B cell (primary cell): ENCODE measurements around the gene VPS13D. TPM values are rescaled to one million over a fixed set of nuclear protein-coding genes. Genes with fewer than 3 reads are reported as not detected.

Experiments used
- ATAC-seq: fragments of 200-7000 bp; cut with Tn5 transposase; one replicate; pipeline ENCODE4 v1.10.0; 2021; ENCODE audit warnings: low read depth, mild to moderate bottlenecking, moderate number of reproducible peaks, moderate library complexity
- CTCF ChIA-PET: fragments of 350-600 bp; sonication (Branson Sonifier 250); formaldehyde crosslinking; loops from one replicate; lab custom pipeline; 2021; ENCODE audit warnings: antibody characterized with exemption, inconsistent platforms; lab: Charles Lee
- POLR2A ChIA-PET: fragments of 350-600 bp; sonication (Branson Sonifier 250); formaldehyde crosslinking; loops from one replicate; lab custom pipeline; 2021; ENCODE audit warnings: antibody characterized with exemption; lab: Charles Lee
- DNase-seq: peaks from one replicate; pipeline ENCODE4 v3.0.0; 2013
- H2AFZ ChIP-seq: 2 replicates; pipeline ENCODE4 v1.6.1; 2012; ENCODE audit warnings: mild to moderate bottlenecking, low read depth, low read length; ENCODE audit not compliant: insufficient read depth, poor library complexity, severe bottlenecking
- H3K27ac ChIP-seq, 2 donors: 1 replicate in 1 of 2; 2 replicates in 1 of 2; pipeline ENCODE4 v1.5.1; 2012 to 2013; ENCODE audit warnings: low read length in 2 of 2, mild to moderate bottlenecking in 2 of 2, moderate library complexity in 1 of 2
- H3K27me3 ChIP-seq, 4 experiments: fragments of 200-600 bp in 1 of 4; sonication (generic) in 1 of 4; replicated peaks in 1 of 4; 1 replicate in 2 of 4; 2 replicates in 2 of 4; pipeline versions ENCODE4 v1.6.1 to v1.7.0; 2013 to 2016; ENCODE audit warnings: low read length in 3 of 4, mild to moderate bottlenecking in 2 of 4, mixed read lengths in 1 of 4, moderate library complexity in 1 of 4; ENCODE audit not compliant: insufficient read depth in 4 of 4, control insufficient read depth in 3 of 4; ENCODE audit errors: control extremely low read depth in 1 of 4
- H3K36me3 ChIP-seq, 2 experiments: replicated peaks in 1 of 2; 1 replicate in 1 of 2; 2 replicates in 1 of 2; pipeline versions ENCODE4 v1.6.1 to v1.7.1; 2013; ENCODE audit warnings: low read length in 1 of 2; ENCODE audit not compliant: insufficient read depth in 2 of 2, control insufficient read depth in 1 of 2; ENCODE audit errors: control extremely low read depth in 1 of 2, extremely low read depth in 1 of 2
- H3K4me1 ChIP-seq, 2 donors: fragments of 200-600 bp in 1 of 2; sonication (generic) in 1 of 2; 1 replicate in 1 of 2; 2 replicates in 1 of 2; pipeline versions ENCODE4 v1.5.1 to v1.6.1; 2013 to 2017; ENCODE audit warnings: low read length in 2 of 2; ENCODE audit not compliant: control insufficient read depth in 2 of 2, insufficient read depth in 2 of 2
- H3K4me2 ChIP-seq: replicated peaks from 2 replicates; pipeline ENCODE3; 2012; ENCODE audit warnings: mild to moderate bottlenecking, low read depth, low read length; ENCODE audit not compliant: poor library complexity, severe bottlenecking
- H3K4me3 ChIP-seq, 5 experiments: fragments of 200-600 bp in 1 of 5; sonication (generic) in 1 of 5; 1 replicate in 3 of 5; 2 replicates in 2 of 5; pipeline versions ENCODE4 v1.5.1 to v1.7.0; 2011 to 2016; ENCODE audit warnings: low read length in 4 of 5, mild to moderate bottlenecking in 4 of 5, low read depth in 2 of 5, control low read depth in 1 of 5, moderate library complexity in 1 of 5; ENCODE audit not compliant: insufficient read depth in 1 of 5; ENCODE audit errors: control extremely low read depth in 1 of 5, extremely low read depth in 1 of 5
- H3K79me2 ChIP-seq: fragments of 200-600 bp; sonication (generic); one replicate; pipeline ENCODE4 v1.6.0; 2016; ENCODE audit warnings: low read length; ENCODE audit not compliant: control insufficient read depth, insufficient read depth
- H3K9ac ChIP-seq: fragments of 200-600 bp; sonication (generic); 2 replicates; pipeline ENCODE4 v1.6.1; 2017; ENCODE audit warnings: mild to moderate bottlenecking, low read length, moderate library complexity
- H3K9me3 ChIP-seq, 3 donors: one replicate each; pipeline versions ENCODE4 v1.6.1 to v1.7.1; 2013; ENCODE audit warnings: low read length in 2 of 3; ENCODE audit not compliant: control insufficient read depth in 2 of 3, insufficient read depth in 1 of 3; ENCODE audit errors: control extremely low read depth in 1 of 3
- H4K20me1 ChIP-seq: 2 replicates; pipeline ENCODE4 v1.6.0; 2012; ENCODE audit warnings: mild to moderate bottlenecking, low read length; ENCODE audit not compliant: insufficient read depth, control insufficient read depth, poor library complexity, severe bottlenecking
- H3K27ac Mint-ChIP-seq: one replicate; pipeline ENCODE4 v1.8.0; 2021; ENCODE audit warnings: mixed read lengths
- H3K27me3 Mint-ChIP-seq: one replicate; pipeline ENCODE4 v1.8.0; 2021; ENCODE audit warnings: mixed read lengths
- H3K4me1 Mint-ChIP-seq: one replicate; pipeline ENCODE4 v1.8.0; 2021; ENCODE audit warnings: mixed read lengths
- H3K4me3 Mint-ChIP-seq: one replicate; pipeline ENCODE4 v1.8.0; 2021; ENCODE audit warnings: mixed read lengths
- H3K9me3 Mint-ChIP-seq: one replicate; pipeline ENCODE4 v1.8.0; 2022; ENCODE audit warnings: mixed read lengths; ENCODE audit not compliant: insufficient read depth
- EZH2 ChIP-seq: IDR thresholded peaks from 2 replicates; pipeline ENCODE4 v1.6.1; 2012; ENCODE audit warnings: borderline replicate concordance, low read depth, mild to moderate bottlenecking, moderate library complexity, low read length; ENCODE audit not compliant: insufficient read depth, poor library complexity, severe bottlenecking
- WGBS: methylation state at CpG from one replicate; pipeline ENCODE4 v1.1.5; 2013; ENCODE audit warnings: missing lambda C conversion rate; ENCODE audit not compliant: insufficient coverage; 5-methylcytosine and 5-hydroxymethylcytosine counted together
- intact Hi-C: fragments of 100-400 bp; cut with micrococcal nuclease; formaldehyde crosslinking; loops from one replicate; pipeline ENCODE4 v1.10.0; 2022
- polyA plus RNA-seq: library from polyadenylated mRNA; depleted of rRNA; stranded (reverse); fragments of >200 nt; gene quantifications from 2 replicates; pipeline ENCODE4 v1.2.3, GENCODE V29; 2012
- total RNA-seq, 2 donors: library from RNA; stranded (reverse); fragments of 120-200 nt in 1 of 2; gene quantifications; 1 replicate in 1 of 2; 2 replicates in 1 of 2; pipeline versions ENCODE4 v1.2.3 to v1.2.4, GENCODE V29; 2013 to 2022
- TF ChIP-seq, protein P1 (sequence below): fragments of 200-600 bp; IDR thresholded peaks from one replicate; pipeline ENCODE4 v1.8.0; 2022; ENCODE audit warnings: antibody characterized with exemption, mild to moderate bottlenecking

Gene VPS13D
- total and polyA plus RNA-seq, 2 donors (not counting 1 experiment from before 2014, with no cell fraction given): 29.9 to 104 TPM

- Histone ChIP-seq H3K9me3 (no peaks in the 10 kb centered on the region), H3K27ac (no peak overlapping the region), H3K79me2 (no peaks in the 10 kb centered on the region), H3K36me3 (peaks cover 17 to 28% of the 10 kb centered on the region in 2 experiments), H3K27me3 (no peaks in the 10 kb centered on the region), H3K4me3 (no peak overlapping the region), H2AFZ (no peak overlapping the region), H3K4me1 (no peaks in the 10 kb centered on the region), H4K20me1 (no peaks in the 10 kb centered on the region), H3K9ac (no peak overlapping the region), H3K4me2 (no peak overlapping the region)
- Mint-ChIP-seq H3K9me3 (no peaks in the 10 kb centered on the region), H3K27me3 (no peaks in the 10 kb centered on the region), H3K4me3 (no peak overlapping the region), H3K4me1 (peaks cover 1% of the 10 kb centered on the region), H3K27ac (no peak overlapping the region)
- ATAC-seq (no peak), DNase-seq (no peak)
- CTCF ChIA-PET: no interaction called here
- TF ChIP-seq, protein P1, sequence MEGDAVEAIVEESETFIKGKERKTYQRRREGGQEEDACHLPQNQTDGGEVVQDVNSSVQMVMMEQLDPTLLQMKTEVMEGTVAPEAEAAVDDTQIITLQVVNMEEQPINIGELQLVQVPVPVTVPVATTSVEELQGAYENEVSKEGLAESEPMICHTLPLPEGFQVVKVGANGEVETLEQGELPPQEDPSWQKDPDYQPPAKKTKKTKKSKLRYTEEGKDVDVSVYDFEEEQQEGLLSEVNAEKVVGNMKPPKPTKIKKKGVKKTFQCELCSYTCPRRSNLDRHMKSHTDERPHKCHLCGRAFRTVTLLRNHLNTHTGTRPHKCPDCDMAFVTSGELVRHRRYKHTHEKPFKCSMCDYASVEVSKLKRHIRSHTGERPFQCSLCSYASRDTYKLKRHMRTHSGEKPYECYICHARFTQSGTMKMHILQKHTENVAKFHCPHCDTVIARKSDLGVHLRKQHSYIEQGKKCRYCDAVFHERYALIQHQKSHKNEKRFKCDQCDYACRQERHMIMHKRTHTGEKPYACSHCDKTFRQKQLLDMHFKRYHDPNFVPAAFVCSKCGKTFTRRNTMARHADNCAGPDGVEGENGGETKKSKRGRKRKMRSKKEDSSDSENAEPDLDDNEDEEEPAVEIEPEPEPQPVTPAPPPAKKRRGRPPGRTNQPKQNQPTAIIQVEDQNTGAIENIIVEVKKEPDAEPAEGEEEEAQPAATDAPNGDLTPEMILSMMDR: no peak
- 98% methylated on average over 4 of the region's 4 CpGs for WGBS
- intact Hi-C loops: no loop called here
- POLR2A ChIA-PET: no interaction called here
Measured at GRCh38 chr1:12428334-12428733, 198.5 kb downstream of the VPS13D start.

- intact Hi-C loops: no loop called here
- Histone ChIP-seq H3K79me2 (no peaks in the 10 kb centered on the region), H3K27me3 (no peaks in the 10 kb centered on the region), H3K9me3 (no peaks in the 10 kb centered on the region), H3K4me3 (no peak overlapping the region), H4K20me1 (no peaks in the 10 kb centered on the region), H3K4me2 (no peak overlapping the region), H2AFZ (no peak overlapping the region), H3K36me3 (peaks cover 15 to 28% of the 10 kb centered on the region in 2 experiments), H3K4me1 (peaks cover 16 to 19% of the 10 kb centered on the region in 2 donors), H3K27ac (no peak overlapping the region), H3K9ac (no peak overlapping the region)
- TF ChIP-seq, protein P1: no peak
- no peak for TF ChIP-seq EZH2
- Mint-ChIP-seq H3K4me1 (peaks cover 23% of the 10 kb centered on the region), H3K9me3 (no peaks in the 10 kb centered on the region), H3K4me3 (no peak overlapping the region), H3K27me3 (no peaks in the 10 kb centered on the region), H3K27ac (no peak overlapping the region)
- 100% methylated on average over 2 of the region's 4 CpGs for WGBS
- DNase-seq (no peak), ATAC-seq (no peak)
- ChIA-PET POLR2A (no interaction called here), CTCF (no interaction called here)
Measured at GRCh38 chr1:12430525-12430924, 200.7 kb downstream of the VPS13D start.
